GM23338 (cell line): Measurements from ENCODE around the gene STK16. TPM values are rescaled to one million over a fixed set of nuclear protein-coding genes. Genes with fewer than 3 reads are reported as not detected.
A peak's percentile ranks its signal among the peaks of the same experiment; 100 is the strongest.

Experiments used
- ATAC-seq: fragments of 200-7000 bp; cut with Tn5 transposase; 3 replicates; pipeline ENCODE4 v1.9.1; 2020
- DNase-seq: peaks from one replicate; pipeline ENCODE4 v3.0.0-alpha.2; 2015; ENCODE audit warnings: low spot score
- H2AFZ ChIP-seq: fragments of 200-600 bp; sonication (generic); 2 replicates; pipeline ENCODE4 v1.8.0; 2016; ENCODE audit warnings: antibody characterized with exemption, mild to moderate bottlenecking, moderate library complexity
- H3F3A ChIP-seq: fragments of 200-600 bp; sonication (generic); replicated peaks from 2 replicates; pipeline ENCODE4 v1.8.0; 2017; ENCODE audit warnings: antibody characterized with exemption, mixed run types, low read depth
- H3K27ac ChIP-seq: fragments of 200-600 bp; sonication (generic); 2 replicates; pipeline ENCODE4 v1.6.1; 2016; ENCODE audit warnings: low read depth
- H3K27me3 ChIP-seq: fragments of 200-600 bp; sonication (generic); 2 replicates; pipeline ENCODE4 v1.8.0; 2016; ENCODE audit warnings: mild to moderate bottlenecking, mixed run types, moderate library complexity; ENCODE audit not compliant: insufficient read depth
- H3K36me3 ChIP-seq: fragments of 200-600 bp; sonication (generic); 2 replicates; pipeline ENCODE4 v1.8.0; 2016; ENCODE audit warnings: mild to moderate bottlenecking; ENCODE audit not compliant: insufficient read depth
- H3K4me1 ChIP-seq: fragments of 200-600 bp; sonication (generic); 2 replicates; pipeline ENCODE4 v1.8.0; 2016; ENCODE audit warnings: mild to moderate bottlenecking, moderate library complexity; ENCODE audit not compliant: insufficient read depth
- H3K4me2 ChIP-seq: fragments of 200-600 bp; sonication (generic); 2 replicates; pipeline ENCODE4 v1.7.1; 2017; ENCODE audit warnings: mixed run types
- H3K4me3 ChIP-seq: fragments of 200-600 bp; sonication (generic); 2 replicates; pipeline ENCODE4 v1.6.1; 2016; ENCODE audit warnings: mixed run types
- H3K79me2 ChIP-seq: fragments of 200-600 bp; sonication (generic); replicated peaks from 2 replicates; pipeline ENCODE4 v1.8.0; 2017; ENCODE audit warnings: mild to moderate bottlenecking; ENCODE audit not compliant: insufficient read depth
- H3K9me2 ChIP-seq: fragments of 200-600 bp; sonication (generic); 2 replicates; pipeline ENCODE4 v1.8.0; 2017; ENCODE audit not compliant: insufficient read depth
- H4K20me1 ChIP-seq: fragments of 200-600 bp; sonication (generic); replicated peaks from 2 replicates; pipeline ENCODE4 v1.8.0; 2017; ENCODE audit warnings: mild to moderate bottlenecking; ENCODE audit not compliant: insufficient read depth
- H3K27ac Mint-ChIP-seq: 2 replicates; pipeline ENCODE4 v1.8.0; 2020; ENCODE audit warnings: inconsistent platforms, mild to moderate bottlenecking, moderate library complexity, mixed read lengths
- H3K27me3 Mint-ChIP-seq: 3 replicates; pipeline ENCODE4 v1.8.0; 2022; ENCODE audit warnings: low read depth, mild to moderate bottlenecking, moderate library complexity, mixed read lengths, inconsistent platforms; ENCODE audit not compliant: insufficient read depth, poor library complexity
- H3K36me3 Mint-ChIP-seq: 3 replicates; pipeline ENCODE4 v1.8.0; 2021; ENCODE audit warnings: low read depth, mild to moderate bottlenecking, inconsistent platforms, moderate library complexity, mixed read lengths
- H3K4me1 Mint-ChIP-seq: 3 replicates; pipeline ENCODE4 v1.8.0; 2020; ENCODE audit warnings: mild to moderate bottlenecking, inconsistent platforms, mixed read lengths
- H3K4me3 Mint-ChIP-seq: 3 replicates; pipeline ENCODE4 v1.8.0; 2021; ENCODE audit warnings: moderate library complexity, mild to moderate bottlenecking, inconsistent platforms, mixed read lengths
- H3K9me3 Mint-ChIP-seq: 3 replicates; pipeline ENCODE4 v1.8.0; 2020; ENCODE audit warnings: moderate library complexity, mild to moderate bottlenecking, inconsistent platforms, mixed read lengths
- CREB1 ChIP-seq: fragments of 250-450 bp; sonication (Bioruptor Pico); IDR thresholded peaks from 2 replicates; pipeline ENCODE4 v1.5.0; 2020; ENCODE audit warnings: low read depth, mild to moderate bottlenecking, moderate library complexity
- EZH2 ChIP-seq: fragments of 200-600 bp; sonication (generic); IDR thresholded peaks from one replicate; pipeline ENCODE4 v1.8.0; 2017; ENCODE audit warnings: antibody characterized with exemption, mild to moderate bottlenecking, low read depth; ENCODE audit not compliant: unreplicated experiment
- EZH2phosphoT487 ChIP-seq: fragments of 200-600 bp; sonication (generic); IDR thresholded peaks from one replicate; pipeline ENCODE4 v1.8.1; 2018; ENCODE audit warnings: antibody characterized with exemption; ENCODE audit not compliant: unreplicated experiment
- NANOG ChIP-seq: IDR thresholded peaks from 2 replicates; pipeline ENCODE4 v1.6.1; 2016; ENCODE audit warnings: antibody characterized with exemption, borderline replicate concordance
- POLR2AphosphoS5 ChIP-seq: IDR thresholded peaks from 2 replicates; pipeline ENCODE4 v1.6.1; 2016; ENCODE audit warnings: antibody characterized with exemption, low read depth
- STAT1 ChIP-seq: IDR thresholded peaks from one replicate; pipeline ENCODE4 v1.6.1; 2016; ENCODE audit warnings: antibody characterized with exemption; ENCODE audit not compliant: unreplicated experiment
- ZNF114 ChIP-seq: fragments of 250-450 bp; sonication (Bioruptor Pico); IDR thresholded peaks from 2 replicates; pipeline ENCODE4 v1.5.0; 2020; ENCODE audit warnings: mild to moderate bottlenecking, moderate library complexity
- ZNF331 ChIP-seq: fragments of 250-450 bp; sonication (Bioruptor Pico); IDR thresholded peaks from 2 replicates; pipeline ENCODE4 v1.5.0; 2020; ENCODE audit warnings: low read depth, mild to moderate bottlenecking, moderate library complexity
- polyA plus RNA-seq: library from polyadenylated mRNA; unstranded; fragments of >200 nt; fragmentation: Nextera tagmentation; extraction: Ambion mirVana; gene quantifications from 2 replicates; pipeline ENCODE4 v1.2.1, GENCODE V29; 2016
- total RNA-seq: library from RNA; depleted of rRNA; stranded (reverse); fragments of >200 nt; shearing (Covaris generic); gene quantifications from 2 replicates; pipeline ENCODE4 v1.2.3, GENCODE V29; 2014
- TF ChIP-seq, protein P1 (sequence below): IDR thresholded peaks from 2 replicates; pipeline ENCODE4 v1.6.1; 2016; ENCODE audit warnings: antibody characterized with exemption
- TF ChIP-seq, protein P2 (sequence below): fragments of 250-450 bp; sonication (Bioruptor Pico); IDR thresholded peaks from 2 replicates; pipeline ENCODE4 v1.5.0; 2020; ENCODE audit warnings: mild to moderate bottlenecking, moderate library complexity

Gene STK16
- total and polyA plus RNA-seq, 2 experiments from 2014 or later = 3.1 to 17.0 TPM

DNA sequence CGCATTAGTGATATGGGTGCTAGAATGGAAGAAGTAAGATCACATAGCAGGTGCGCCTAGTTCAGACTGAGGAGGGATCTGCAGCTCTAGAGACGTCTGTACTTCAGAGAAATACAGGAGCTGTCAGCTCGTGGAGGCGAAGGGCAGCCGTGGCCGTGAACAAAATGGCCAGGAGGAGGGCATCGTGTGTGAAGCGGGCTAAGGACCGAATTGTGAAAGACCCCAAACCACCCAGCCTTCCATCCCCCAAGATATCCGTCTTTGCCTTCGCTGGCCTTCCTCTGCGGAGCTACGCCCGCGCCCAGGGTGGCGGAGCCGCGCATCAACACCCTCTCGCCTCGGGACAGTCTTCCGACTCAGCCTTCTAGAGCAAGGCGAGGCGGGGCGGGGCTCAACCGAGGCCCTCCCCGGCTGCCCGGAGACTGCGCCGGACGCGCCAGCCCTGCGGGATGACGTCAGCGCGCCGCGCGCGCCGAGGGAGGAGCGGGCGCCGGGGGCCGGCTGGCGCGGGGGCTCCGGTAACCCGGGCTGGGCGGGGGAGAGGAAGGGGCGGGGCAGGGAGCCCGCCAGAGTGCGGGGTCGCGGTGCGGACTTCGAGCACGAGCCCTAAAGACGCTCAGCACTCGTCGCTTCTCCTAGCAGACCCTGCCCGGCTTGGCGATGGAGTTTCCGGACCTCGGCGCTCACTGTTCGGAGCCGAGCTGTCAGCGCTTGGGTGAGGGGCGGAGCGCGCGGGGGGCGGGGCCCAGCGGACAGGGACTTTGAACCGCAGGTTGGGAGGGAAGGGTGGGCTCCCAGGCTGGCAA lies 38.7 kb upstream of the STK16 start, which contains the start of gene ZFAND2B:
Gene ZFAND2B, plus strand, starts transcription at position 455 of the 806 bp plus-strand sequence. Its CDS starts 206 bp downstream, at position 661.
- Histone ChIP-seq H3K27me3 (no peaks in the 10 kb centered on the region), H3F3A (peaks cover 15% of the 10 kb centered on the region; the same call in 1 of the 2 replicates), H4K20me1 (no peaks in the 10 kb centered on the region; the same call in 1 of the 2 replicates), H3K79me2 (no peaks in the 10 kb centered on the region), H3K9me2 (no peaks in the 10 kb centered on the region), H3K27ac (0 out of 2 replicates have a peak within 1 kb of the TSS, but pooled peaks have one; percentile 74), H3K4me3 (peak within 1 kb of the TSS; percentile 84), H3K4me1 (peaks cover 15% of the 10 kb centered on the region), H2AFZ (peak within 1 kb of the TSS; percentile 98), H3K4me2 (peak within 1 kb of the TSS; percentile 96), H3K36me3 (no peaks in the 10 kb centered on the region; the same call in 1 of the 2 replicates)
- H3K27me3 Mint-ChIP-seq = peaks cover 10% of the 10 kb centered on the region
- peak within 1 kb of the TSS; percentile 88 for H3K4me3 Mint-ChIP-seq
- H3K36me3 Mint-ChIP-seq = peaks cover 27% of the 10 kb centered on the region
- peak; percentile 97 for TF ChIP-seq POLR2AphosphoS5
- TF ChIP-seq EZH2phosphoT487 = no peak
- no peak for TF ChIP-seq ZNF114
- TF ChIP-seq, protein P1, sequence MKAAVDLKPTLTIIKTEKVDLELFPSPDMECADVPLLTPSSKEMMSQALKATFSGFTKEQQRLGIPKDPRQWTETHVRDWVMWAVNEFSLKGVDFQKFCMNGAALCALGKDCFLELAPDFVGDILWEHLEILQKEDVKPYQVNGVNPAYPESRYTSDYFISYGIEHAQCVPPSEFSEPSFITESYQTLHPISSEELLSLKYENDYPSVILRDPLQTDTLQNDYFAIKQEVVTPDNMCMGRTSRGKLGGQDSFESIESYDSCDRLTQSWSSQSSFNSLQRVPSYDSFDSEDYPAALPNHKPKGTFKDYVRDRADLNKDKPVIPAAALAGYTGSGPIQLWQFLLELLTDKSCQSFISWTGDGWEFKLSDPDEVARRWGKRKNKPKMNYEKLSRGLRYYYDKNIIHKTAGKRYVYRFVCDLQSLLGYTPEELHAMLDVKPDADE = peak; percentile 47; the same call in 1 of the 2 replicates
- TF ChIP-seq CREB1 (CRISPR knock-in tag) = peak; percentile 92
- TF ChIP-seq EZH2 = no peak
- no peak for TF ChIP-seq NANOG
- no peak for TF ChIP-seq ZNF331
- H3K4me1 Mint-ChIP-seq = peaks cover 13% of the 10 kb centered on the region; the same call in 2 of the 3 replicates
- H3K27ac Mint-ChIP-seq = peak within 1 kb of the TSS; percentile 87
- ATAC-seq (peak; percentile 98), DNase-seq (peak; percentile 97)
- peaks cover 2% of the 10 kb centered on the region; the same call in 1 of the 3 replicates for H3K9me3 Mint-ChIP-seq

DNA sequence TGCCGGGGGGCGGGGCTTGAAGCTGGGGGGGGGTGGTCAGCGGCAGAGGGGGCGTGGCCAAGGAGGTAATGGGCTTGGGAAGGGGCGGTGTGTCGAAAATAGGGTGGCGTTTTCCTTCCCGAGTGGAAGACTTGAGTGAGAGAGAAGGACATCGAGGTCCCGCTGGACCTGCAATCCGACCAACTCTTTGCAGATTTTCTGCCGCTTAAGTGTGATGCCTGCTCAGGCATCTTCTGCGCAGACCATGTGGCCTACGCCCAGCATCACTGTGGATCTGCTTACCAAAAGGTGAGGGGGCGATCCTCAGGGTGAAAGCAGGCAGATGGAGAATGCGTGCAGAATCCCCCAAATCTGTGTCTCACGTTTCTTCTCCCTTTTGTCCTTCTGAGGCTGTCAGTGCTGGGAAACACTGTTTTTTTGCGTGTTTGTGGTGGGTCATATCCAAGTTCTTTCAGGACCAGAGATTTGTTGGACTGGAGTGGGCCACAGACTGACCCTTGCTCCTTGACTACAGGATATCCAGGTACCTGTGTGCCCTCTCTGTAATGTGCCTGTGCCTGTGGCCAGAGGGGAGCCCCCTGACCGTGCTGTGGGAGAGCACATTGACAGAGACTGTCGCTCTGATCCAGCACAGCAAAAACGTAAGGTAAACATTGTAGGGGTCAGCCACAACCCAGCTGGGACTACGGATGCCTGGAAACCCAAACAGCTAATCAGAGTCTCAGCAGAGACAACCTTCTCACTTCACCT lies 38.0 kb upstream of the STK16 start:
- peak; percentile 30 for ATAC-seq
- Histone ChIP-seq H3F3A (peaks cover 15% of the 10 kb centered on the region; the same call in 1 of the 2 replicates), H3K9me2 (no peaks in the 10 kb centered on the region), H3K27me3 (no peaks in the 10 kb centered on the region), H4K20me1 (no peaks in the 10 kb centered on the region; the same call in 1 of the 2 replicates), H3K36me3 (no peaks in the 10 kb centered on the region; the same call in 1 of the 2 replicates), H3K27ac (no peak overlapping the region; the same call in 1 of the 2 replicates), H3K4me3 (peak overlapping the region; percentile 84), H3K79me2 (no peaks in the 10 kb centered on the region), H3K4me1 (peaks cover 15% of the 10 kb centered on the region), H2AFZ (no peak overlapping the region; the same call in 1 of the 2 replicates), H3K4me2 (peak overlapping the region; percentile 96)
- Mint-ChIP-seq H3K27ac (no peak overlapping the region; the same call in 1 of the 2 replicates), H3K9me3 (peaks cover 2% of the 10 kb centered on the region; the same call in 1 of the 3 replicates), H3K36me3 (peaks cover 33% of the 10 kb centered on the region), H3K4me1 (peaks cover 13% of the 10 kb centered on the region; the same call in 2 of the 3 replicates), H3K27me3 (peaks cover 13% of the 10 kb centered on the region), H3K4me3 (peak overlapping the region; percentile 88)
- no peak for DNase-seq
- TF ChIP-seq ZNF114 (no peak), STAT1 (no peak), CREB1 (CRISPR knock-in tag) (no peak)
- TF ChIP-seq, protein P2, sequence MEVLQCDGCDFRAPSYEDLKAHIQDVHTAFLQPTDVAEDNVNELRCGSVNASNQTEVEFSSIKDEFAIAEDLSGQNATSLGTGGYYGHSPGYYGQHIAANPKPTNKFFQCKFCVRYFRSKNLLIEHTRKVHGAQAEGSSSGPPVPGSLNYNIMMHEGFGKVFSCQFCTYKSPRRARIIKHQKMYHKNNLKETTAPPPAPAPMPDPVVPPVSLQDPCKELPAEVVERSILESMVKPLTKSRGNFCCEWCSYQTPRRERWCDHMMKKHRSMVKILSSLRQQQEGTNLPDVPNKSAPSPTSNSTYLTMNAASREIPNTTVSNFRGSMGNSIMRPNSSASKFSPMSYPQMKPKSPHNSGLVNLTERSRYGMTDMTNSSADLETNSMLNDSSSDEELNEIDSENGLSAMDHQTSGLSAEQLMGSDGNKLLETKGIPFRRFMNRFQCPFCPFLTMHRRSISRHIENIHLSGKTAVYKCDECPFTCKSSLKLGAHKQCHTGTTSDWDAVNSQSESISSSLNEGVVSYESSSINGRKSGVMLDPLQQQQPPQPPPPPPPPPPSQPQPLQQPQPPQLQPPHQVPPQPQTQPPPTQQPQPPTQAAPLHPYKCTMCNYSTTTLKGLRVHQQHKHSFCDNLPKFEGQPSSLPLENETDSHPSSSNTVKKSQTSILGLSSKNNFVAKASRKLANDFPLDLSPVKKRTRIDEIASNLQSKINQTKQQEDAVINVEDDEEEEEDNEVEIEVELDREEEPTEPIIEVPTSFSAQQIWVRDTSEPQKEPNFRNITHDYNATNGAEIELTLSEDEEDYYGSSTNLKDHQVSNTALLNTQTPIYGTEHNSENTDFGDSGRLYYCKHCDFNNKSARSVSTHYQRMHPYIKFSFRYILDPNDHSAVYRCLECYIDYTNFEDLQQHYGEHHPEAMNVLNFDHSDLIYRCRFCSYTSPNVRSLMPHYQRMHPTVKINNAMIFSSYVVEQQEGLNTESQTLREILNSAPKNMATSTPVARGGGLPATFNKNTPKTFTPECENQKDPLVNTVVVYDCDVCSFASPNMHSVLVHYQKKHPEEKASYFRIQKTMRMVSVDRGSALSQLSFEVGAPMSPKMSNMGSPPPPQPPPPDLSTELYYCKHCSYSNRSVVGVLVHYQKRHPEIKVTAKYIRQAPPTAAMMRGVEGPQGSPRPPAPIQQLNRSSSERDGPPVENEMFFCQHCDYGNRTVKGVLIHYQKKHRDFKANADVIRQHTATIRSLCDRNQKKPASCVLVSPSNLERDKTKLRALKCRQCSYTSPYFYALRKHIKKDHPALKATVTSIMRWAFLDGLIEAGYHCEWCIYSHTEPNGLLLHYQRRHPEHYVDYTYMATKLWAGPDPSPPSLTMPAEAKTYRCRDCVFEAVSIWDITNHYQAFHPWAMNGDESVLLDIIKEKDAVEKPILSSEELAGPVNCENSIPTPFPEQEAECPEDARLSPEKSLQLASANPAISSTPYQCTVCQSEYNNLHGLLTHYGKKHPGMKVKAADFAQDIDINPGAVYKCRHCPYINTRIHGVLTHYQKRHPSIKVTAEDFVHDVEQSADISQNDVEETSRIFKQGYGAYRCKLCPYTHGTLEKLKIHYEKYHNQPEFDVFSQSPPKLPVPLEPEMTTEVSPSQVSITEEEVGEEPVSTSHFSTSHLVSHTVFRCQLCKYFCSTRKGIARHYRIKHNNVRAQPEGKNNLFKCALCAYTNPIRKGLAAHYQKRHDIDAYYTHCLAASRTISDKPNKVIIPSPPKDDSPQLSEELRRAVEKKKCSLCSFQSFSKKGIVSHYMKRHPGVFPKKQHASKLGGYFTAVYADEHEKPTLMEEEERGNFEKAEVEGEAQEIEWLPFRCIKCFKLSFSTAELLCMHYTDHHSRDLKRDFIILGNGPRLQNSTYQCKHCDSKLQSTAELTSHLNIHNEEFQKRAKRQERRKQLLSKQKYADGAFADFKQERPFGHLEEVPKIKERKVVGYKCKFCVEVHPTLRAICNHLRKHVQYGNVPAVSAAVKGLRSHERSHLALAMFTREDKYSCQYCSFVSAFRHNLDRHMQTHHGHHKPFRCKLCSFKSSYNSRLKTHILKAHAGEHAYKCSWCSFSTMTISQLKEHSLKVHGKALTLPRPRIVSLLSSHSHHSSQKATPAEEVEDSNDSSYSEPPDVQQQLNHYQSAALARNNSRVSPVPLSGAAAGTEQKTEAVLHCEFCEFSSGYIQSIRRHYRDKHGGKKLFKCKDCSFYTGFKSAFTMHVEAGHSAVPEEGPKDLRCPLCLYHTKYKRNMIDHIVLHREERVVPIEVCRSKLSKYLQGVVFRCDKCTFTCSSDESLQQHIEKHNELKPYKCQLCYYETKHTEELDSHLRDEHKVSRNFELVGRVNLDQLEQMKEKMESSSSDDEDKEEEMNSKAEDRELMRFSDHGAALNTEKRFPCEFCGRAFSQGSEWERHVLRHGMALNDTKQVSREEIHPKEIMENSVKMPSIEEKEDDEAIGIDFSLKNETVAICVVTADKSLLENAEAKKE (CRISPR knock-in tag) = no peak
